Keratinocyte (primary cell): ENCODE measurements around the gene AK8.

Source experiments
- CTCF ChIP-seq, 3 experiments: IDR thresholded peaks in 1 of 3; conservative IDR thresholded peaks in 1 of 3; optimal IDR thresholded peaks in 1 of 3; 2 replicates in 2 of 3; 3 replicates in 1 of 3; pipeline versions ENCODE3 to v1.5.1; 2011; ENCODE audit warnings: low read length in 3 of 3, mild to moderate bottlenecking in 3 of 3, moderate library complexity in 2 of 3, control low read depth in 1 of 3, inconsistent platforms in 1 of 3; ENCODE audit not compliant: insufficient read depth in 2 of 3; ENCODE audit errors: extremely low read depth in 1 of 3
- EZH2 ChIP-seq: IDR thresholded peaks from one replicate; pipeline ENCODE4 v1.6.1; 2012; ENCODE audit warnings: inconsistent platforms, mild to moderate bottlenecking, low read length, moderate library complexity

GRCh38 chr9:132679946-132680625 lies 198.0 kb downstream of the AK8 start:
- no peak for TF ChIP-seq CTCF (optimal IDR thresholded peaks at IDR 0.05 in 1 of 3, IDR thresholded peaks at IDR 0.05 in 1 of 3, conservative IDR thresholded peaks at IDR 0.05 in 1 of 3; ENCODE audit: extremely low read depth in 1 of 3, insufficient read depth in 2 of 3, low read length in 3 of 3)
- TF ChIP-seq EZH2 = no peak
